GM18508 (cell line): ENCODE results near the gene NR2F1-AS1.

Experiments
- ATAC-seq: cut with Tn5 transposase; IDR thresholded peaks from one replicate; pipeline ENCODE4 v1.9.1; 2021; ENCODE audit warnings: moderate number of reproducible peaks; ENCODE audit not compliant: insufficient read depth, unreplicated experiment

NR2F1-AS1 gene

GRCh38 chr5:93603793-93604643 is 23.0 kb upstream of the NR2F1-AS1 start:
- no peak for ATAC-seq

- no peak for ATAC-seq
Observed at GRCh38 chr5:93603078-93603792, 22.2 kb upstream of the NR2F1-AS1 start.

GRCh38 chr5:93602241-93603077 is 21.4 kb upstream of the NR2F1-AS1 start:
- no peak for ATAC-seq

GRCh38 chr5:93601802-93602155 is 20.8 kb upstream of the NR2F1-AS1 start:
- ATAC-seq: no peak

DNA sequence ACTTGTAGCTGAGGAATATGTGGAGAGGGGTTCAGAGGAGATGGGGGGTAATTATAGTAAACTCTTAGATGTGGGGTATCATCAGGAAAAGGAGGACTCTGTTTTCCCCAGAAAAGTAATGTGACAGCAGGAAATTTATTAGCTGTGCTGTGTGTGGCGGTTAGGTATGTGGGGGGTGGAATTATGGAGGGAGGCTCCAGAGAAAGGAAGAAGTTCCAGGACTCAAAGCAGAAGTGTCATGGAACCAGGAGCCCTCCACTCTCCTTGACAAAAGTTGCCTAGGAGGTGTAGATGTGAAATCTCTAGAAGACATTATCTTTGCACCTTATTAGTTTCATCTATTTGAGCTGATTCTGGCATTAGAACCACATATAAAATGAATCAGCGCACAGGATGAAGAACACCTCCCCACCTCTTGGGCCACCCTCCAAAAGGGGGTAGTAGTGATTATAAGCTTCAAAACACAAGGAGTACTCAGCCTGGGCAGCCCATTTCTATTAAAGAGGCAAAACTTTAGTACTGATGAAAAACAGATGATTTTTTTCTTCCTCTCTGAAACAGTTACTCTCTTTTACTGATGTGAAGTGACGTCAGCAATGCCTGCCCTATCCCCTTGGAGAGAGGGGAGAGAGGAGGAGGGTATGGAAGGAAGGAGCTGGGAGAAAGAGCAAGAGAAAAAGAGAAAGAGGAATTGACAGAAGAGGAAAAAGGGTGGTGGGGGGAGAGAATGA is 20.2 kb upstream of the NR2F1-AS1 start:
- ATAC-seq: no peak

DNA sequence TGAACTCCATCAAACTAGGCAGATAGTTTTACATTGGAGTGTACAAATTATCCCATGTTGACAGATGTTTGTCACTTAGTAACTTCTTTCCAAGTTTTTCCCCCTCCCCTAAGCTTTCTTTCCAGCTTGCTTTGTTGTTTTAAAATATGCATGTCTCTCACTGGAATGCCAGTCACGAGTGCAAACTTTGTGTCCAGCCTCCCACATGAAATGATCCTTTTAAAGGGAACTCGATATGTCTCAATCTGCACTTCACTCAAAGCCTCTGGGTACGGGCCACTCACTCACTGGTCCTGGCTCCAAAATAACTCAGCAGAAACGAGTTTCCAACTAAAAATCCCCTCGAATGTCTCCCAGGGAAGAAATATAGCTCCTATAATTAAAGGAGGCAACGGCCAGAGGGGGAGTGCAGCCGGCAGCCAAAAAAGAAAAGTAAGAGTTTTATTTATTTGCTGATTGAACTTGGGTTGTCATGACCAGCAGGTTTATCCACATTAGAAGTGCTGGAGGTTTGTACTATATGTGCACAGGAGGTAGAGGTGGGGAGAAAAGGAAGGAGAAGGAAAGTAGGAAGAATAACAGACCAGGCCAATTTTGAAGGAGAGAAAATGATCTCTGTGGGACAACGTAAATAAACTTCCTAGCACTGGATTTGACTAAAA is 19.5 kb upstream of the NR2F1-AS1 start:
- no peak for ATAC-seq

DNA sequence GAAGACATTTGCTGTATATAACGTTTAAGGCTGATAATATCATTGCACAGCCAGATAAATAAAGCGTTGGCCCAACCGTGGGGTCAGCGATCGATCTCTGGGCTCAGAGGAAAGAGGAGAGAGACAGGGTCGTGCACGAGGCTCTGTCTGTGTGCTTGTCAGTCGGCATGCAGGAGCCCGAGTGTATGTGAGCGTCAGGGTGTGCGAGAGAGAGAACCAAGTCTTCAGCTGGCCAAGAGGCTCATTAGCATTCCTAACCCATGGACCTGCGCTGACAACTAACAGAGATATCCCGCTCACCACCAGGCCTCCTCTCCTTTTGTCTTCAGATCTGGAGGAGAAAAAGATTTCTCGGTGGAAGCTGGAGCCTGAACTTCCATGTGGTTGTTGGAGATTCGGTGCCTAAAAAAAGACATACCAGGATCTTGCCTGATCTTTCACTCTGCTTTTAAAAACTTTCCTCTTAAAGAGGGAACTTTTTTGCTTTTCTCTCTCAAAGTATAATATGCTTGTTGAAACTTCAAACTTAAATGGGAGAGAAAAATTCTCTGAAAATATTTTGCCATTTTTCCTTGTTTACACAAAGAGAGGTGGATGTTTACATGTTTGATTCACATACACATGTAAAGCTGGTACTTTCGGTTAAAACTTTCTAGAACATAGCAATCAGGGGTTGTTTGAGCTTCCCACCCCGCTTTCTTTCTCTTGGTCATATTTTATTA is 18.5 kb upstream of the NR2F1-AS1 start:
- no peak for ATAC-seq

DNA sequence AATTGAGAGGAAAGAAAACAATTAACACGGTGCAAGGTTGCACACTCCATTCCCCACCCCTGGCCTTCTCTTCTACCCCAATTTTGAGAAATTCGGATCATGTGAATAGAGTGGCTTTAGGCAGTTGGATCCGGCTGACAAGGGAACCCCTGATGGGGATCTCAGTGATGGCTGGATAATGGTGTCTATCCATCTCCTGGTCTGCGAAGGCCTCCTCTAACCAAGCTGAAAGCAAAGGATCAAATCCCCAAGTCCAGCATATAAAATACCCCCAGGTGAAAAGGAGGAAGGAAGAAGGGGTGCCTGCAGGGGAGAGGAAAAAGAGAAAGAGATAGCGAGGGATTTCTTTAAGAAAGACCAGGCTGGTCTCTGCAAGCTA is 18.0 kb upstream of the NR2F1-AS1 start:
- ATAC-seq: no peak

- ATAC-seq: no peak
Observed at GRCh38 chr5:93598091-93599000, 17.3 kb upstream of the NR2F1-AS1 start.

DNA sequence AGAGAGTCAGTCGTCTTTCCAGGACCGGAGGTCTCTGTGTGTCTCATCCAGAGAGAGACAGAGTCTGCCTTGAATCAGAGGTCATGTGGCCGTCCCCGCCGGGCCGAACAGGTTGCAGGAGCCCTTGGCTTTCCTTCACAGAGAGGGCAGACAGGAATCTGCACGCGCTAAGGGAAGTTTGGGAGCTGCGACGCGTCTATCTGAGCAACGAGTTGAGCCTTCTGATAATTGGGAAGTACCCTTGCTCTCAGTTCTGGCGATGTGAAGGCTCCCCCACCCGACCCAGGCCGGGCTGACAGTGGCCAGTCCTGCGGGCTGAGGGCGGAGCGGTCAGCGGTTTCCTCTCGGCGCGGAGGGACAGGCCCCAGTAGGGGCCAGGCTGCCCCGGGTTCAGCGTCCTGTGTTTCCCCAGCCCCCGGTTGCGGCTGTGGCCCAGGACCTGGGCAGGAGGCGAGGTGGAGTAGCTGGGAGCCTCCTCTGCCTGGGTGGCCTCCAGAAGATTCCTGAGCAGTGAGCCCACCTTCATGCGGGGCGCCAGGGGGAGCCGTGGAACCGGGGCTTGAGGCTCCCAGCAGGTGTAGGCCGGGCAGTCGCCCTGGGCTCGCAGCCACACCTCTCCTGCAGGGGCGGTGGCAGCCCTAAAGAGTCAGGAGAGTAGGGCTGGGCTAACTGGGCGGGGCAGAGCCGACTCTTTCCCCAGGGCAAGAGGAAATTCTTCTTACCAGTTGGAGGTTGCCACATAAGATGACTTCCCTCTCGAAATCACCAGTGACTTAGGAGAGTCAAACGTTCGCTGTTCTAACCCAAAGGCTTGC is 15.9 kb upstream of the NR2F1-AS1 start:
- ATAC-seq: no peak

DNA sequence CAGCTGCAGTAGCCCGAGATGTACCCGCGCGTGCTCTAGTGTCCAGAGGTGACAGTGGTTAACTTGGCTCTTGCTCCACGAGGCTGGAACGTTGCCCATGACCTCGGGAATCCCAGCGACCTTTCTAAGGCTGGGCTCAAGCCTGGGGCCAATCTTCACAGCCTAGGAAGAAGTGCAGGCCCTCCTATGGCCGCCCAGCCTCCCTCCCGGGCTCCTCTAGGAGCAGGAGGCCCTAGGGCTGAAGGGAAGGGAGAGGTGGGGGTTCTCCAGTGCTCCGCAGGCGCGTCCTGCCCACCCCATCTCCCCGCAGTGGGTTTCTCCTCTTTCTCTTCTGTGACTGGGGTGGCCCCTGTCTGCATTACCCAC is 15.3 kb upstream of the NR2F1-AS1 start:
- no peak for ATAC-seq

DNA sequence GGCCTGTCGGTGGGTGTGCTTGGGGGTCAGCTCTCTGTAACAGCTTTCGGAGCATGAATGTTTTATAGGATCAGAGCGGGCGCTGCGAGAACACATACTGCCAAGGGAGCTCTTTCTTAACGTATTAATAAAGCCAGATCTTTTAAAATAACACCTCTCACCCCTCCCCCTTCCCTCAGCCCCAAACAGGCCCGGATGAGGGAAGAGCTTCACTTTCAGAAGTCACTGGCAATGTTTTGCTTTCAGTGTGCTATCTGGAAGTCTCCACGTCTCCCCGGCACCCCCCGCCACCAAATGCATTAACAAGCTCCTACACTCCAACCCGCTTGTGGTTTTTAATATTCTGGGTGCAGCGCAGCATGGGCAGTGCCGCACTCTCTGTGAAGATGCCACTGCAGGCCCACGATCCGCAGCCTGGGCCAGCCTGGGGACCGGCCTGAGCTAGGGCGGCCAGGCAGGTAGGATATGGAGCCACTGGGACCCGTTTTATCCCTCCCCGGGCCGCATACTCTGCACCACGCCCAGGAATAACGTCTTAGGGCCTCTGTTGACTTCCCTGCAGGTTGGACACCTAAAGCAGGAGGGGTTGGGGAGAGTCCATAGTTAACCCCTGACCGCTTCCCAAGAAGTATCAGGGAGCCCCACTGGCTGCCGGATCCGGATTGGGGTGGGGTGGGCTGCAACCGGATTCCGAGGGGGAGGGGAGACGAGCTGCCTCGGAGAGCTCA is 14.6 kb upstream of the NR2F1-AS1 start:
- no peak for ATAC-seq

DNA sequence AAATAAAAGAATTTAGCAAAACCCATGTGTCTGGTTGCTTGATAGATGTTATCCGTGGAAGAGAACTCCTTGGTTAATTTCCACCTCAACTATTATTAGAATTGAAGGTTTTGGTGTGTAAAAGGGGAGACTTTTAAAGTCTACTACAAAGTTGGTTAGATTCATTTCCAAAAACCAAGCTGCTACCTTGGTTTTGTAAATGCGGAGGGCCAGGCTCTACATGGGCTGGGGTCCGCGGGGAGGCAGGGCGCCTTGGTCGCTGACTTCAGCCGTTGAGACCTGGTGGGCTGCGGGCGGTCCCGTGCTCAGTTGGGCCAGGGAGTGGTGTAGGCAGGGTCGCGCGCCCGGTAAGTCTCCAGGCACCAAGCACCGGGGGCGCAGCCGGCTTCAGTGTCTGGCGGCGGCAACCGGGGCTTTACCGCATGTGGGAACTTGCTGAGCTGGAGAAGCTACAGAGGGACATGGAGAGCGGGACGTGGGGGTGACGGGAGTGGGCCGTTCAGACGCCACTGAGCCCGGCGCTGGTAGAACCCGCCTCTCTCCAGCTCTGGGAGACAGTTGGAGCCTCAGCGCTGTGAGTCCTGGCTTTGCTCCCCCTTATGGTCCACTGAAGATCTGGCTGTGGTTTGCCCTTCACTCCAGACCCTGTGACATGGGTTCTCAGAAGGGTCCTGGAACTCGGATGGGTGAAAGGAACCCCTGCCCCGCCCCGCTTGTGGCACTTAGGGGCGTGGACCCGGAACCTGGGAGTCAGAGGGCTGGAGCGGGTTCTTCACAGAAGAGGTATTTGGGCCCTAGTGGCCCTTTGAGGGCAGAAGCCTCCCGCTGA is 13.8 kb upstream of the NR2F1-AS1 start:
- no peak for ATAC-seq

- ATAC-seq: no peak
Observed at GRCh38 chr5:93593476-93594131, 12.6 kb upstream of the NR2F1-AS1 start.

DNA sequence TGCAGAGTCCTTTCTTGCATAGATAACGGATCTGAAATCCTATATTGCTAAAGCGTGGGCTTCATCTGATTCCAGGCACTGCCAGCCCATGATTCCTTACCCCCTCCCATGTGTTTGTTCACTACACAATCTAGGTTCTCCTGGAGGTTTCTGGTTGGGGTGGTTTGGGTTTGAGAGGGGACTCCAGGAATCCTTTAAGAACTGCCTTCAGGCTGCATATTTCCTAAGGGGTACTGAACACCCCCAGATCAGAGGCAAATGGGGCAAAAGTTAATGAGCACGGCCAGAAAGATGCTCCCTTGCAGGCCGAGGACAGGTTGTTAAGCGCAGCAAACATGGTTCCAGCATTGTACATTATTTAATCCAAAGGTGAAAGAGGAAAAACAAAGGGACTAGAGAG is 11.9 kb upstream of the NR2F1-AS1 start:
- no peak for ATAC-seq
